UCSD-AML1 (cell line): ENCODE measurements around the gene CMIP.

Source experiments
- DNase-seq: peaks from one replicate; lab custom pipeline; 2025; ENCODE audit not compliant: unreplicated experiment; lab: John Stamatoyannopoulos, UW

Gene CMIP

DNA sequence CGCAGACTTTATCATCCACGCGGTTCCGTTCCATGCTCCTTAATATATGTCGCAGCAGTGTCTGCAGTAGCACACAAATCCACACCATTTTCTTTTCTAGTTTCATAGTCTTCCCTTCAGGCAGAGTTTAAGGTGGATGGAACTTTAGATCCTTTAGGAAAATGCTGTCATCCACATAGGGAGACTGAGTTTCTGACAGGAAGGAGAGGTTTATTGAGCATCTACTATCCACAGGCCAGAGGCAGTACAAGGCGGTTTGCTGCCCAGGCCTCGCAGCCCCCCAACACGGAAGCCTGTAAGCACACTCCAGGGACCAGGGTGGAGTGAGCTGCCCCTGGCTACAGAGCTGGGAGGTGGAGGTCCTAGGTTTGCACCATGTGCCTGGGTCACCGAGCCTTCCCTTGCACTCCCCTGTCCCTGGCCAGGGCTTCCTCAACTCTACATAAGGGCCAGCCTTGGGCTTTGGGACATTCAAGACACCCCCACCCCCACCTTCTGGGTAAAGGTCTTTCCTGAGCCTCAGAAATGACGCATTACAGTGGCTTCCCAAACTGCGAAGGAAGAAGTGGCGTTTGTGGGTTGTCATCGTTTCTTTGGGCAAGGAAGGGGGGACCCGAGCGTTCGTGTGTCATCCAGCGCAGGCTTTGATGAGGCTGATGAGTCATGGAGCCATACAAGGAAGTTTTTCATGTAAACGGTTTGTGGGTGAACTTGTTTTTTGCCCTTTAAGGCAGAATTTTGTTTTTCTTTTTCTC lies 188.0 kb downstream of the CMIP start:
- DNase-seq = peak; percentile 81

DNA sequence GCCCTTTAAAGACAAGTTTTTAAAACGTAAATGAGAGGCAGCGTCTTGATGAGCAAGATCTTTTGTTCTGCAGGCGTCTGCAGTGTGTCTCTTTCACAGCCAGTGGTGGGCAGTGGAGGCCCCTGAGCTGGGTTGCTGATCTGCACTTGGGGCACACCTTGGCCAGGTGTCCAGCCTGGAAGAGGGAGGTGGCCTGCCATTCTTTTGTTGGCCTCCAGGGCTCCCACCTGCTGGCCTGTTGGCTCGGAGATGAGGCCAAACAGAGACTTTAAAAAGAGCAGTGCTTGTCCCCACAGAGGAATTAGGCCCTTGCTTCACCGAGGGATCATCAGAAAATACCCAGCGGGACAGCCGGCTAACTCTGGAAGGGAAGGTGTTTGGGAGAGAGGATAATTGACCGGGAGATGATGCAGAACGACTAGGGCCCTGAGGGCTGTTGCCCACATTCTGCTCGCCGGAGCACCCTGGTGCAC lies 188.6 kb downstream of the CMIP start:
- no peak for DNase-seq

DNA sequence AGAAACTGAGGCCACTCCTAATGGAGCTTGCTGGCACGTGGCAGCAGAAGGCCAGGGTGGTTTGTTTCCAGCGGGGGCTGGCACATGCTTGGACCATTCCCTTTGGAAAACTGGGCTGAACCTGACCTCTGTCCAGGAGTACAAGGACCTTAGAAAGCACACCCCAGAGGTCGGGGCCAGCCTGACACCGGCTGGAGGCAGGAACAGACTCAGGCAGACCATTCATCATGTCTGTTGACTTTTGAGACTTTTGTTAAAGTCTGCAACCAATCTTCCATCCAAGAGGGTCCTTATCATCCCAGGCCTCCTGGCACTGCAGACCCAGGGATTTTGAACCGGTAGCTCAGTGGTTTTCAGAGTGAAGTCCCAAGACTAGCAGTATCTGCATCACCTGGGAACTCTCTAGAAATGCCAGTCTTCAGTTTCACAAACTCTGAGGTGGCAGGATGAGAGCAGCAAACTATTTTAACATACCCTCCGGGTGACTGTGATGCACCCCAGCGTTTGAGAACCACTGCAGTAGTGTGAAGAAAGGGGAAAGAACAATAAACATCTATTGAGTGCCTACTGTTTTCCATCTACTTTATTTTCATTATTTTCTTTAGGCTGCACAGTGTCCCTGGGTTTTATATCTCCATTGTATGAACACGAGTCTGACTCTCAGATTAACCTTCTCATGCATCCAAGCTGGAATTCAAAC lies 189.2 kb downstream of the CMIP start:
- DNase-seq = no peak

DNA sequence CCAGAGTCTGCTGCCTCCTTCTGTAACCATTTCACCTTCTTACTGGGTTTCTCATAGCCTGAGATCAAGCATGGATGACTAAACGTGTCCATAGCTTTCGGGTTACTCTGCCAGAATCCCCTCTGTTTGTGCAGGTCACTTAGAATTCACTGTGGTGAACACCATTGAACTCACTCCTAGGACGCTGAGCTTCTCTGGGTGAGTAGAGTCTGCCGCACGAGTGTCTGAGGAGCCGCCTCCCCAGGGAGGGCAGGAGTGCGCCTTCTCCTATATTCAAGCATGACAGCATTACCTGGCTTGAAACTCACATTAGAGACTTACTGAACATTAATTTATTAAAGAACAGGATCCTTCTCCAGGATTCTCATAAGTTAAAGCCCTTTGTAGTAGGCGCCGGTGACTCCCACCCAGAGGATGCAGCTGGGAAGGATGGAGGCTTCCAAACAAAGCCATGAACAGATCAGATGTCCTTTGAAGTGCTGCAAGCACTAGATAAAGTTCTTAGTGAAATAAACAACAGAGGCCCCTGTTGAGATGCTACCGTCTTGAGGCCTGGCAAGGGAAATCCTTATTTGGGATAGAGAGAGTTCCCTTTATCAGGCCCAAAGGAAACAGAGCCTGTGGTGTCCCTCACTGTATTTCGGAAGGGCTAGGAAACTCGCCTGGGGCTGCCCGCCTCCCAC lies 189.9 kb downstream of the CMIP start:
- DNase-seq = peak; percentile 77

DNA sequence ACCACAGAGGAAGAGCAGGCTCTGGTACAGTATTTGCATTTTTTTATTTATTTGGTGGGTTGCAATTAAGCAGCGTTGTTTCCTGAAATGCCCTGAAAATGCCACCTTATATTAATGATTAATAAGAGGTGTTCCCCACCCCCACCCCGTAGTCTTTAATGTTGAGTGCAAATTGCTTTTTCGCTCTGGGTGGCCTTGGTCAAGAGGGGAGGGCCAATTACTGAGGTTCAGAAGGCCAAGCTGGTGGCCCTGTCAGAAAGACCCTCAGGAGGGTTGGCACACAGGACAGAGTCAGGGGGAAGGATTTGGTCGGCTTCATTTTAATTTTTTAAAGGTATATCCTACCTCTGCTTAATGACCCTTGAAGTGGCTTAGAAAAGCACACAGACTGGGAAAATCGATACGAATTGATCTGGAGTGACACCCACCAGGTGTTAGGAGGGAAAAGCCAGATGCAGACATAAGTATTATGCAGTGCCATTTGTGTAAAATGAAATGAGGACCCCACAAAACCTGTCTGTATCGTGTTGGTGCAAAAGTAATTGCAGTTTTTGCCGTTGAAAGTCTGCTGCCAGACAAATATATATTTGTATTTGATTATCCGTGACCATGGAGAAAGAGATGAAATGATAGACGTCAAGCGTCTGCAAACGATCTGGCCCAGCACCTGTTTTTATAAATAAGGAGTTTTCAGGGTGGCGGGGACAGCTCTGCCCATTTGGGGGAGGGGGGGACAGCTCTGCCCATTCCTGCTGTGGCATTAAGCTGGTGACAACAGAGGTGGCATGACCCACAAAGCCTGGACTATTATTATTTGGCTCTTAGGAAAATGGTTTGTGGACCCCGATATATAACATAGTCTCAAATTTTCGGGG lies 190.7 kb downstream of the CMIP start:
- no peak for DNase-seq

DNA sequence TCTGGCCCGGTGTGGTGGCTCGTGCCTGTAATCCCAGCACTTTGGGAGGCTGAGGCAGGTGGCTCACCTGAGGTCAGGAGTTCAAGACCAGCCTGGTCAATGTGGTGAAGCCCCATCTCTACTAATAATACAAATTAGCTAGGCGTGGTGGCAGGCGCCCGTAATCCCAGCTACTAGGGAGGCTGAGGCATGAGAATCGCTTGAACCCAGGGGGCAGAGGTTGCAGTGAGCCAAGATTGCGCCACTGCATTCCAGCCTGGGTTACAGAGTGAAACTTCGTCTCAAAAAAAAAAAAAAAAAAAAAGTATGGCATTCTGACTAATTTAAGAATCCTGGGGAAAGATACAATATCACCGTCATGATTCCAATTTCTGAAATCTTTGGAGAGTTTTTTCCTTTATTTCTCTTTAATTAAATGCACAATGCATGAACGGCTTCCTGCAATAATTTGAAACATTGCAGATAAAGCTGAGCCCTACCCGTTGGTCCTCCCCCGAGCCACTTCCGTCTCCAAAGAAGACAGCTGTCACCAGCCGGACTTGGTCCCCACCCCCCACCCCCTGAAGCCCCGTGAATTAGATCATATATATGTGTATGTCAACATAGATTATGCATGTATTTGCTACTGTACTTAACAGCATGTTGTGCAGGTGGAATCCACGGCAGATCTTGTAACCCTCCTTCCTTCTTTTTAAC lies 191.8 kb downstream of the CMIP start:
- DNase-seq = peak; percentile 75

DNA sequence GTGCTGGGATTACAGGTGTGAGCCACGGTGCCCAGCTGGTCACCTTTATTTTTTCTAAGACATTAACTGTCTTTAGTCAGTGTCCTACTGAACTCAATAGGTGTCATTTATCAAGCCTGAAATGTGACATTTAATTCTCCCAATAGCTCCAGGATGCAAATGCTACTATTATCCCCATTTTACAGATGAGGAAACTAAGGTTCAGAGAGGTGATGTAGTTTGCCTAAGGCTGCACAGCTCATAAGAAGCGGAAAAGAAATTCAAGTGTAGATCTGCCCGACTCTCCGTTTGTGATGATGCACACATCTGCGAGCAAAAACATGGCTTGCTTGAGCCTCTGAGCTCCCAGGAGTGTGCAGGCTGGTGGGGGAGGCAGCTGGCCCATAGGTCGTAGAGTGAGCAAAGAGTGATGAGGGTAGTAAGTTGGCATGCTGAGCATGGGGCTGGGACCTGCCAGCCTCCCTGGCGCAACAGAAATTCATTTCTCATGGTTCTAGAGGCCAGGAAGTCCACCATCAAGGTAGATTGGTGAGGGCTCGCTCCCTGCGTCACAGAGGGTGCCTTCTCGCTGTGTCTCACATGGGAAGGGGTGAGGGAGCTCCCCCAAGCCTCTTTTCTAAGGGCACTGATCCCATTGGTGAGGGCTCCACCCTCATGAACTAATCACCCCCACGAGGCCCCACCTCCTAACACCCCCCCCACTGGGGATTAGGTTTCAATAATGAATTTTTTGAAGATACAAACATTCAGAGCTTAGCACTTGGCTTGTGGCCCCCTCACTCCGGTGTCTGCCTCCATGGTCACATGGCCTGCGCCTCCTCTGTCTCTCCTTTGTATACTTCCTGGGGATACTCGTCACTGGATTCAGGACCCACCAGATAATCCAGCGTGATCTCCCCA lies 193.0 kb downstream of the CMIP start:
- DNase-seq = no peak

DNA sequence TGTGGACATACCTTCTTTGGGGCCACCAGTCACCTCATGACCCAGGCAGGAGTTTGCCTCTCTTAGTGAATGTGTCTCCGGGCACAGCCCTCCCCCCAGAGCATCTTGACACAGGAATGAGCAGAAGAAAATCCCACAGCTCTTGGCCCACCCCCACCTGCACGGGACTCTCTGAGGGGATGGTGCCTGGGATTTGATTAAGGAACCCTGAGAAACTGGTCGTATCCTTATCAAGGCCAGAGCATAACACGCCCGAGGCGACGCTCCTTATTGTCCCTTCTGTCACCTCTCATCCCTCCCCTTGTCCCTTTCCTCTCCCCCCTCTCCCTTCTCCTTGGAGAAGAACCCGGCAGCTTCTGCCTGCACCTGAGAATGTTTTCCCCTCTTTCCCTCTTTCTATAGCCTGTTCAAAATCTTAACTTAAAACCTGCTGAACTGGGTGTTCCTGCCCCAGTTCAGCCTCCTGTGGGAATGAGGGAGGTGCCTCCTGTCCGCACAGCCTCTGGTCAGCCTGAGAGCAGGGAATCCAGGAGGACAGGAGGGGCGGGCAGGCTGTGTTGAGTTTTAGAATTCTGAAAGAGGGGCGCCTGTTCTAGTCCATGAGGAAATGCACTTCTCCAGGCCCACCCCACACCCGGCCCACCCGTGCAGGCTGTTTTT lies 193.8 kb downstream of the CMIP start:
- DNase-seq = no peak

DNA sequence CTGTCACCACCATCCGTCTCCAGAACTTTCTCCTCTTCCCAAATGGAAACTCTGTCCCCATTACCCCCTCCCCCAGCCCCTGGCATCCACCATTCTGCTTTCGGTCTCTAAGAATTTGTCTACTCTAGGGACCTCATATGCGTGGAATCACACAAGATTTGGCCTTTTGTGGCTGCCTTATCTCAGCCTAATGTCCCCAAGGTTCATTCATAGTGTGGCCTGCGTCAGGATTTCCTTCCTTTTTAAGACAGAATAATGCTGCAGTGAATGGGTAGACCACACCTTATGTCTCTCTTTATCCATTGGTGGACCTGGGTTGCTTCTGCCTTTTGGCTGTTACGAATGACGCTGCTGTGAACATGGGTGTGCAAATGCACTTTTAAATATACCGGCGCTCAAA lies 194.7 kb downstream of the CMIP start:
- DNase-seq = no peak

DNA sequence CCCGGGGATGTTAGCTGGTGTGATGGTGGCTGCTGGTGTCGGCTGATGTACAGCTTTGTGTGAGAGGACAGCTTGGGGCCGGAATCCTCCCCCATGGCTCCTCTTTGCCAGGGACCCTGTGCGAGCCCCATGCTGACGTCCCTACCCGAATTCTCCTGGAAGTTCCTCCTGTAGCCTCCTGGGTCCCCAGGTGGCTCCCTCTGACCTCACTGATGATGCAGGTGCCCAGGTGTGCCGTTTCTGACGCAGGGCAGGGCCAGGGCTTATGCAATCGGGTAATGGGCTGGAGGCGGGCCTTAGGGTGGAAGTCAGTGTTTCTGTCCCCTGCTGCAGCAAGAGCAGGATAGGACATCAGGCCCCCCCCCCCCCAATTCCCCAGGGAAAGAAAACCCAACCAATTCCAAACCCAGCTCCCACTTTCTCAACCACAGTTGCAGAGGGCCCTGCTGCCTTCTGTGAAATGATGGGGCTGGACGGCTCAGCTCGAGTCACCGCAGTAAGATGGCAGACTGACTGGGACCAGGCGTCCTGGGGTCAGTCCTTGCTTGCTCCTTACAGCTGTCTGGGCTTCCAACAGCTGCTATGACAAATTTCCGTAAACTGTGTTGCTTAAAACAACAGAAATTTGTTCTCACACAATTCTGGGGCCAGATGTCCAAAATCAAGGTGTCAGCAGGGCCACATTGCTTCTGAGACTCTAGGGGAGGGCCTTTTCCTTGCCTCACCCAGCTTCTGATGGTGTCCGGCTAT lies 195.5 kb downstream of the CMIP start:
- DNase-seq = no peak

DNA sequence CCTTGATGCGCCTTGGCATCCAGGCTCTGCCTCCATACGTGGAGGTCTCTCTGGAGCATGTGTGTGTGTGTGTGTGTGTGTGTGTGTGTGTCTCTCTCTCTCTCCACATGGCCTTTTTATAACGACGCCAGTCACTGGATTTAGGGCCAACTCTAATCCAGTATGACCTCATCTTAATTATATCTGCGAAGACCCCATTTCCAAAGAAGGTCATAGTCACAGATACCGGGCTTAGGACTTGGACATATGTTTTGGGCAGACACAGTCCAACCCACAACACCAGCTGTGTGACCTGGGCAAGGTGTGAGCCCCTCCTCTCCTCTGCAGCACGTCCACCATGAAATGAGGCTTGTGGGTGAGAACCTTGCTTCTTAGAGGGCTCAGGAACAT lies 196.1 kb downstream of the CMIP start:
- no peak for DNase-seq

DNA sequence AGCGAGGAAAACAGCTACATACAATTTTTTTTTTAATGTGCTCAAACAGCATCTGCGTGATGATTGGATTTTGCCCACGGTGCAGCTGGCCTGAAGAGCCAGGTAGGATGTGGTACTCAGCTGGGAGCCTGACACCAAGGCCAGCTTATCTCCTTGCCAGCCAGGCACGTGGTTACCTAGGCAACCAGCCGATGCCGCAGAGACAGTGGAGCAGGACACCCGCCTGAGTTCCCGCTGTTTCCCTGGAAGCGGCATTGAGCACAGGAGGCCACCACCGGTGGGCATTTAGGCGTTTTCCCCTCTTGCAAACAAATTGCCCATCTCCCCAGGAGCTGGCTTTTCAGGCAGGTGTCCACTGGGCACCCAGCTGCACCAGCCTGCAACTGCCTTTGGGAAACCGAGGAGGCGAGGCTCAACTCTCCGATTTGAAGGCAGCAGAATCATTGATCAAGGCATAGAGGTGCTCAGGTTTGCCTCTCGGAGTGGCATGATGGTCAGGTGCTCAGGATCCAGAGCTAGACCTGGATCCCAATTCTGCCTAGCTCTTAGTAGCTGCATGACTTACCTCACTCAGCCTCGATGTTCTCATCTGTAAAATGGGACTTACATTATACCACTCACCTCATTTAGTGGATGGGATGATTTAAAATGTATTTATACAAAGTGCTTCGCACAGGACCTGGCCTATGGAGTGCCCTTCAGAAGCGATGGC lies 196.9 kb downstream of the CMIP start:
- no peak for DNase-seq

DNA sequence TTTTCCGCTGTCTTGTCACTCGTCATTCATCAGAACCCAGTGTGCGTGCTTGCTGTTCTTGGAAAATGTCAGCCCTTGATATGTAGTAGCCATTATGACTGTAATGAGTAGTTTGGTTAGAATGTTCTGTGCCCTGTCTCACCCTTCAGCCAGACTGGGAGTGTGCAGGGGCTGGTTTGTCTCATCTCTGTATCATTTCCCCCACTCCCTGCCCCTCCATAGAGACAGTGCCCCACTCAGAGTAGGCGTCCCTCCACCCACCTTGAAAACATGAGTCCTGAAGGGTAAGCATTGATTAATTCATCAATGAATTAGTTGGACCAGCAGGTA lies 197.5 kb downstream of the CMIP start:
- DNase-seq = no peak

DNA sequence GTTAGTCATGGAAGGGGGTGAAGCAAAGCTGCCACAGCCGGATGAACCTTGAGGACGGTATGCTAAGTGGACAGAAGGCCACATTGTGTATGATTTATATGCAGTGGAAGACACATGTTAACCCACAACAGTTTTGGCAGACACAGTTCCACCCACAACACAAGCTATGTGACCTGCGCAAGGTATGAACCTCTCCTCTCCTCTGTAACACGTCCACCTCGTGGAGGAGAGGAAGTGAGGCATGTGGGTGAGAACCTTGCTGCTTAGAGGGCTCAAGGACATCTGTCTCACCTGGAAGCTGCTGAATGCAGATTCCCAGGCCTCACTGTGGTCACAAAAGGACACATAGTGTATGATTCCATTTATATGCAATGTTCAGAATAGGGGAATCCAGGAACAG lies 198.3 kb downstream of the CMIP start:
- no peak for DNase-seq

DNA sequence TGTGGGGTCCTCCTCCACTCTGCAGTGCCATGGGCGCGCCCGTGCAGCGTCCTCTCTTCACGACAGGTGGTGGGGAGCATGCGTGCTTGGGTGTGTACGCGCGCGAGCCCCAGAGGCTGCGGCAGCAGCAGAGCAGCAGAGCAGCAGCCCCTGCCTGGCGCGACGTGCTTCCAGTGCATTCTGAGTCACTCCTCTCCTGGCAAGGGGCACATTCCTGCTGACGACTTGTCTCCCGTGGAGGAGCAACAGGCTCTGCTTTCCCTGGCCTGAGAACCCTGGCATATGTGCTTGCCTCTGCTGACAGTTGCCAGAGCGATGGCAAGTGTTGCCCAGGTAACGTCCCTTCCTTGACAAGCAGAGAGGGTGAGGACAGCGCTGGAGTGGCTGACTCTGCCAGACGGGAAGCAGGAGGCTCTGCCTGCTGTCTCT lies 200.7 kb downstream of the CMIP start:
- no peak for DNase-seq

DNA sequence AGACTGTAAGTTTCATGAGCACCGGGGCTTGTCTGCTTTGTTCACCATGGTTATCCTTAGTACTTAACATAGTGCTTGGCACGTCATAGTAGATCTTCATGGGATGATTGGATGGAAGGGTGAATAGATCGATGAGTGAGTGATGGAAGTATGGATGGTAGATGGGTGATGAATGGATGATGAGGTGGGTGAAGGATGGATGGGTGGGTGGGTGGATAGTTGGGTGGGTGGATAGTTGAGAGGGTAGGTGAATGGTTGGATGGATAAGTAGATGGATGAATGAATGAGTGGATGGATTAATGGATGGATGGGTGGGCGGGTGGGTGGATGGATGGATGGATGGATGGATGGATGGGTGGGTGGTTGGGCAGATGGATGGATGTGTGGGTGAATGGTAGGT lies 201.3 kb downstream of the CMIP start:
- DNase-seq = no peak

DNA sequence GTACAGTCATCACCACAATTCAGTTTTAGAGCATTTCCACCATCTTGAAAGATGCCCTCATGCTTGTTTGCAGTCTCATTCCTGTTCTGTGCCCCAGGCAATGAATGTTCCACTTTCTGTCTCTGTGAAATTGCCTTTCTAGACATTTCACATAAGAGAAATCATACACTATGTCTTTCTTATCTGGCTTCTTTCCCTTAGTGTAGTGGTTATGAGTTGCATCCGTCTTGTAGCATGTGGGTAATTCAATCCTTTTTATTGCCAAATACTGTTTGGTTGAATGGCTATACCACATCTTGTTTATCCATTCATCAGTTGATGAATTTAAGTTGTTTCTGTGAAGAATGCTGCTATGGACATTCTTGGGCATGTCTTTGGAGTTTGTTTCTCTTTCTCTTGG lies 202.0 kb downstream of the CMIP start:
- DNase-seq = no peak

DNA sequence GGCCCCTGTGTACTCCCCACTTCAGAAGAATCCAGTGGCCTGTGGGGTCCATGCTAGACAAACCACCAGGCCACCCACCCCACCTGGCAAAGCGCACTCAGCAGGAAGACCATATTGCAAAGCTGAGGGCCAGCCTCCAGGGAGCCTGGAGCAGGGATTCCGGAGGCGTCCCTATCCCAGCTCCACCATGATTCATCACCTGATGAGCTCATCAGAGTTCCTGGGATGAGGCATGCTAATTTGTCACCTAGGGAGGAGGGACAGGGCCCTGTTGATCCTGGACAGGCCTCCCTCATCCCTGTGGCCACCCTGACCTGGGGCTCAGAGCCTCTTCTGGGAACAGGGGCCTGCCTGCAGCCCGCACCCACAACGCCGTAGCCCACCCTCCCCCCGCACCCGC lies 202.9 kb downstream of the CMIP start:
- no peak for DNase-seq
